GM18951 (cell line): ENCODE measurements around the gene DNHD1.
"Not testable (repeated sequence)": the region's sequence is repeated elsewhere in the genome, so short reads cannot be mapped to it uniquely, and the experiment has no call there.

Experiments used
- POLR2A ChIP-seq: IDR thresholded peaks from 4 replicates; pipeline ENCODE4 v1.6.1; 2011; ENCODE audit warnings: mild to moderate bottlenecking; ENCODE audit not compliant: insufficient read length, insufficient read depth; ENCODE audit errors: extremely low read depth
- in situ Hi-C: fragments of 300-500 bp; cut with MboI; formaldehyde crosslinking; loops from one replicate; pipeline ENCODE4 v1.12.0; 2022; ENCODE audit warnings: low sequenced_read_pairs, mixed read lengths, inconsistent platforms; ENCODE audit not compliant: unreplicated experiment

Gene DNHD1

GRCh38 chr11:6485661-6486060, 11.4 kb upstream of the DNHD1 start:
- in situ Hi-C loops, result no loop called here
- no peak for TF ChIP-seq POLR2A

DNA sequence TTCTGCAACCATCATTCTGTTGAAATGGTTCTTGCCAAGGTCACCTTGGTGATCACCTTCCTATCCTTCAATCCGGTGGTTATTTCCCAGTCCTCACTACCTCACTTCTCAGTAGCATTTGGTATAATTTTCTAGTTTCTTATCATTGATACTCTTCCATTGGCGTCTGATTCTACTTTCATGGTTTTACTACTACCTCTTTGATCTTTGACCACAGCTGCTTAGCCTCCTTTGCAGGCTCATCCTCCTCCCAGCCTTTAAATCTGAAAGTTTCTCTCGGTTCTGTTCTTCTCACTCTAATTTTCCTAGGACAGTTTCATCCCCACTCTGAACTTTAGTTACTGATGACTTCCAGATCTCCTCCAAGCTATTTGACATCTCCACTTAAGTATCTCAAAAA, 10.8 kb upstream of the DNHD1 start:
- in situ Hi-C loops, result no loop called here
- TF ChIP-seq POLR2A, result no peak

- in situ Hi-C loops, result no loop called here
- TF ChIP-seq POLR2A, result no peak
Measured at GRCh38 chr11:6486938-6487337, 10.1 kb upstream of the DNHD1 start.

- TF ChIP-seq POLR2A, result no peak
- in situ Hi-C loops, result no loop called here
Measured at GRCh38 chr11:6488342-6488741, 8.7 kb upstream of the DNHD1 start.

DNA sequence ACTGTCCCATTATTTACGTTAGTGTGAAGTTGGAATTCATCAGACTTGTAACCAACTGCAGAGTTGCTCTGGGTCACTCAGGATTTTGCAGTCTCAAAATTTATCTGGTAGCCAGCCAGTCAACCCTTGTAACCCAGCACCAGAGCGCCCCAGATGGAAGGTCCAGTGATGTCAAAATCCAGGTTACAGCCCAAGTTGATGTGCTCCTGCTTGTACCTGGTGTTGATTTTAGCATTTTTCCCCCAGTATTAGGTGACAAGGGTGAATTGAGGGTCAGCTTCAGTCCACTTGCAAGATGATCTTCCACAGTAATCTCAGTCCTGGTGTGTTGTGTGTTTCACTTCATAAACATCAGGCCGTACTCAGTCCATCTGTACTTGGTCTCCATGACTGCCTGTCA, 8.3 kb upstream of the DNHD1 start:
- no peak for TF ChIP-seq POLR2A
- in situ Hi-C loops, result no loop called here

DNA sequence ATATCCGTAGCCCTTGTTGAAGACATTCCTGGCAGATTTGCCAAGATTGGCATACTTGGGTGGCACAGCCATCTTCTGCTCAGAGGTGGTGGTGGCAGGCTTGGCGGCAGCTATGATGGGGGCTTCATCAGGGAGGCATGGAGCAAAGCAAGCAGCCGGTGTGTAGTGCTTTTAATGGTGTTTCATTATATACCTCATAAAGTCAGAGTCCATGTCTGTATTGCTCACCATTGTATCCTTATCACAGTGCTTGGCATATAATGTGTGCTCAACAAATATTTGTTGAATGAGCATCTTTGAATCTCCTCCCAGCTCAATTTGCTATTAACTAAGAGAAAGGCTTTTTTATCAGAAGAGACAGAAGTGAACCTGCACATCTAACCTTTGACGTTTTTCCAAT, 7.8 kb upstream of the DNHD1 start:
- in situ Hi-C loops, result no loop called here

GRCh38 chr11:6498121-6498520, 1.0 kb downstream of the DNHD1 start:
- in situ Hi-C loops, result no loop called here
- no peak for TF ChIP-seq POLR2A

More for the DNA sequence above, 7.8 kb upstream of the DNHD1 start:
- TF ChIP-seq POLR2A, result no peak

DNA sequence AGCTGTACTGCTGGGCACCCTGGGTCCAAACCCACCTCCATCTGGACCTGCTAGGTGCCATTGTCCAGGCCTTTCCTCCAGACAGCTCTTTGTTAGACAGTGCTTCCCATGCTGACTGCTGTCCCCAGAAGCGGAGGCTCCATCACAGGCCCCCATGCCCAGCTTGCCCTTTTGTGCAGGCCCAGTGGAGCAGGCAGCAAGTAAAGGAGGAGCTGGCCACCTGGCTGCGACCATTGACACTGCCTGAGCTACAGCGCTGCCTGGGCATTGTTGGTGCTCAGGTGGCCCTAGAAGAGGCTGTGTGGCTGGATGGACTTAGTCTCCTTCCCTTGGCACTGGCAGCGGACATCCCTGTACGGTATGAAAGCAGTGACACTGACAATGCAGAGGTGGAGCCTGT, 1.5 kb downstream of the DNHD1 start:
- TF ChIP-seq POLR2A, result no peak
- in situ Hi-C loops, result no loop called here

- in situ Hi-C loops, result no loop called here
- TF ChIP-seq POLR2A, result no peak
Measured at GRCh38 chr11:6502382-6502781, 5.3 kb downstream of the DNHD1 start.

GRCh38 chr11:6504166-6504565, 7.1 kb downstream of the DNHD1 start:
- TF ChIP-seq POLR2A, result no peak
- in situ Hi-C loops, result no loop called here

GRCh38 chr11:6505577-6506240, 8.6 kb downstream of the DNHD1 start:
- TF ChIP-seq POLR2A, result no peak
- in situ Hi-C loops, result no loop called here

DNA sequence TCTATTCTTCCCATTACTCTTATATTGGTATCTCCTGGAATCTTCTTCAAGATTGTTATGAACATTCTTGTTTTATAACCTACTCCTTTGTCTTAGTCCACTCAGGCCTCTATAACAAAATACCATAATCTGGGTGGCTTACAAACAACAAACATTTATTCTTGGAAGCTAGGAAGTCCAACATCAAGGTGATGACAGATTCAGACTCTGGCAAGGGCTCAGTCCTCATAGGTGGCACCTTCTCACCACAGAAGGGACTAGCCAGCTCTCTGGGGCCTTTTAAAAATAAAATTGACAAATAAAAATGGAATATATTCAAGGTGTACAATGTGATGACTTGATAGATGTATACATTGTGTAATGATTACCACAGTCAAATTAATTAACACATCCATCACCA, 19.8 kb downstream of the DNHD1 start:
- in situ Hi-C loops, result no loop called here
- no peak for TF ChIP-seq POLR2A

DNA sequence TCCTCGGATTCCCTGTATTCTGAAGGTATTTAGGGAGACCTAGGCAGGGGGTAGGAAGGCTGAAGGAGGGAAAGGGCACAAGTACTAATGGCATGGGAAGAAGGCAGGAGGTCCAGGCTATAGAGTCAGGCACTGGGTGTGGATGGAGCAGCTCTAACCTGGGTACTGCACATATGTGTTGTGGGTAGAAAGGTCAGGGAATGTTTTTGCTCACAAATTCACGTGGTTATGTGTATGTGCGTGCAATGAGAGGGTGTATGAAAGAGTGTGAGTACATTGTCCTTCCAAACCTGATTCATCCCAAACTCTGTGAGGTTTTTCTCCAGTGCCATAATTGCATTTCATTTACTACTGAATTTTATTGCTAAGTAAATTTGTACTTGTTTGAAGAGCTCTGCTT, 23.2 kb downstream of the DNHD1 start:
- TF ChIP-seq POLR2A, result no peak
- in situ Hi-C loops, result no loop called here

DNA sequence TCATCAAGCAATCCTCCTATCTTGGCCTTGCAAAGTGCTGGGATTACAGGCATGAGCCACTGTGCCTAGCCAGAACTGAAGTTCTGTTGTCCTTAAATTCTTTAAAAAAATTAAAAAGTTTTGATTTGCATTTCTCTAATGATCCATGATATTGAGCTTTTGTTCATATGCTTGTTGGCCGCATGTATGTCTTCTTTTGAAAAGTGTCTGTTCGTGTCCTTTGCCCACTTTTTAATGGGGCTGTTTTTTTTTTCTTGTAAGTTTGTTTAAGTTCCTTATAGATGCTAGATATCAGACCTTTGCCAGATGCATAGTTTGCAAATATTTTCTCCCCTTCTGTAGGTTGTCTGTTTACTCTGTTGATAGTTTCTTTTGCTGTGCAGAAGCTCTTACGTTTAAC, 24.9 kb downstream of the DNHD1 start:
- in situ Hi-C loops, result not testable (repeated sequence)

DNA sequence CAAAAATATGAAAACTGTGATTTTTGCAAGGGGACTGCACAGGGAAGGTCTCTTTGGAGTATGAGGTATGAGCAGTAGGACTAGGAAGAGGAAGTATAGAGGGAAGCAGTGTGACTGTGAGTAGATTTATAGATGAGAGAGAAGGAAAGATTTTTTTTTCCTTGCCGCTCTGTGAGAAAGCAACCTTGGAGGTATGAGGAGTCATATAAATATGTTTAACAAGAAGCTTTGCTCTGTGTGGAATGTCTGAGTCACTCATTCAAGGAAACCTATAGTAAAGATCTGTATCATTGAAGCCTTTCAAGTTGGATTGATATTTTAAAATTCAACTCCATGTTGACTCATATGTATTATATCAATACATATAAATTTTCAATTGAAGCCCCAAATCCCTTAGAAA, 26.2 kb downstream of the DNHD1 start:
- no peak for TF ChIP-seq POLR2A
- in situ Hi-C loops, result no loop called here
